BLaER1 treated with 17β-estradiol and CSF1 and Interleukin-3, amounts not matched to agents 10 nM and 100 nM (cell line): Measurements from ENCODE around the gene FHIT.

Experiments used
- H3K27ac ChIP-seq, 11 experiments: shearing (Covaris generic); formaldehyde crosslinking; 2 replicates each; pipeline ENCODE4 v1.8.1; 2022
- H3K27me3 ChIP-seq, 11 experiments: shearing (Covaris generic); formaldehyde crosslinking; 2 replicates each; pipeline ENCODE4 v1.8.1; 2022
- H3K36me3 ChIP-seq, 11 experiments: shearing (Covaris generic); formaldehyde crosslinking; 2 replicates each; pipeline ENCODE4 v1.8.1; 2022
- H3K4me1 ChIP-seq, 10 experiments: shearing (Covaris generic); formaldehyde crosslinking; 2 replicates each; pipeline ENCODE4 v1.8.1; 2022
- H3K4me2 ChIP-seq, 11 experiments: shearing (Covaris generic); formaldehyde crosslinking; 2 replicates each; pipeline ENCODE4 v1.8.1; 2022
- H3K4me3 ChIP-seq, 10 experiments: shearing (Covaris generic); formaldehyde crosslinking; 2 replicates each; pipeline ENCODE4 v1.8.1; 2022
- H3K9ac ChIP-seq, 11 experiments: shearing (Covaris generic); formaldehyde crosslinking; 2 replicates each; pipeline ENCODE4 v1.8.1; 2022
- H3K9me3 ChIP-seq, 11 experiments: shearing (Covaris generic); formaldehyde crosslinking; replicated peaks in 1 of 11; 2 replicates each; pipeline ENCODE4 v1.8.1; 2022
- H4K20me1 ChIP-seq, 11 experiments: shearing (Covaris generic); formaldehyde crosslinking; 2 replicates each; pipeline ENCODE4 v1.8.1; 2022
- Cebpa-rat ChIP-seq, 11 experiments: shearing (Covaris generic); IDR thresholded peaks; 2 replicates each; pipeline ENCODE4 v1.8.1; 2022

FHIT gene

DNA sequence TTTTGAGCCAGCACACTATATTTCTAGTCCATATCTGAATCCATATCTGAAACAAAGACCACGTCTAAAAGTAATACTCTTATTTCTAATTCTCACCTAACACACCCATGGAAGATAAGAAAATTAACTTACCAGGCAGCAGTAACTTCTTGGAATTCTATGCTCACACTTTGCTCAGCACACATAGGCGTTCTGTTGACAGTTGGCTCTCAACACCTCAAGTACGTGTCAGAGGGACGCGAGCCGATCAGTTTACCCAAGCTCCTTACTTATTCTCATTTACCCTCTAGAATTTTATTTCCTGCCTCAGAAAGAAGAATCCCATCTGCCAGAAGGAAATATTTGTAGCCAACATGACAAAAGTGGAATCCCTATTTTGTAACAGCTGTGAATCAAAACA, 911.9 kb downstream of the FHIT start:
- peaks cover 3 to 34% (median 22%) of the 10 kb centered on the region in 10 experiments; a peak in 18 of 20 replicates for H3K4me1 ChIP-seq
- TF ChIP-seq Cebpa-rat (IDR thresholded peaks at IDR 0.05): no peak

DNA sequence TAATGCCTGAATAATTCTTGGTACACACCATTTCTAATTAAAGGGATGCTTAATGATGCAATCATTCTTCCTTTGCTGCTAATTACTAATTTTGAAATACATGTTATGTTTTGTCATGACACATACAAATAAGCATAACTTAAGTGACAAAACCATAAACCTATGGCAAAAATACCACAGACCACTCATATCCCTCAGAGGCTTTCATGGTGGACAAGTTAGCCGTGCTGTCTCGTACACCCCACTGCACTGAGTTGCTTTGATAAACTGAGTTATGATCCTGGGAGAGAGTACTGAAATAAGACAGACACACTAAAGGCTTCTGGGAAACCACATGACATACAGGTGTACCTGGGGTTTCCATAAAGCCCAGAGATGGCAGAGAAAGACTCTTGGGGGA, 913.8 kb downstream of the FHIT start:
- Histone ChIP-seq H4K20me1 (no peaks in the 10 kb centered on the region), H3K9me3 (peaks cover 0 to 28% (median 5%) of the 10 kb centered on the region in 11 experiments; a peak in 10 of 22 replicates), H3K27me3 (no peaks in the 10 kb centered on the region), H3K9ac (no peak overlapping the region), H3K4me2 (peak overlapping the region in 9 of 11 experiments; percentile 1 to 62 (median 17); a peak in 14 of 22 replicates), H3K4me3 (no peak overlapping the region), H3K4me1 (peaks cover 17 to 53% (median 40%) of the 10 kb centered on the region in 10 experiments), H3K36me3 (no peaks in the 10 kb centered on the region; a peak in 1 of 22 replicates), H3K27ac (peak overlapping the region in 8 of 11 experiments; percentile 4 to 91 (median 46); a peak in 15 of 22 replicates)
- TF ChIP-seq Cebpa-rat (IDR thresholded peaks at IDR 0.05): no peak

More for the DNA sequence above, 911.9 kb downstream of the FHIT start:
- no peak overlapping the region for H3K4me2 ChIP-seq
- H3K4me3 ChIP-seq: no peak overlapping the region
- no peaks in the 10 kb centered on the region for H4K20me1 ChIP-seq
- no peak overlapping the region for H3K9ac ChIP-seq
- H3K9me3 ChIP-seq: peaks cover 0 to 18% (median 0%) of the 10 kb centered on the region in 11 experiments; a peak in 5 of 22 replicates
- H3K27me3 ChIP-seq: no peaks in the 10 kb centered on the region
- no peaks in the 10 kb centered on the region for H3K36me3 ChIP-seq
- 0 out of 22 replicates have a peak overlapping the region, but pooled peaks of 1 of the 11 experiments have one; percentile 8 for H3K27ac ChIP-seq

DNA sequence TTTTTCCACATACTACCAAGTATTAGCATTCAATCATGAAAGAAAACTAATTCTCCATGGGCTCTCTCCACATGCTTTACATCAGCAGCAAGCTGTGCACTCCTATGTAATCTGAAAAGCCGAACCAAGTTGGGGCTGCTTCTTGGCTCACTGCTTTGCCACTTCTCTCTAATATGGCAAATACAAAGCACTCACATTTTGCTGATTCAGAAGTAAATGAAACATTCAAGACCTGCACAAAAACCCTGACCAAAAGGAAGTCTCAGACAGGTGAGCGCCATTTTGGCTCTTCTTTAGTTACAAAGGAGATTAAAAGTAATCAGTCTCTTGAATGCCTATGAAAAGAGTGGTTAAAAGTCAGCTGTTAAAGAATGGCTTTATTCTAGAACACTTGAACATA, 915.2 kb downstream of the FHIT start:
- peak overlapping the region in 4 of 11 experiments; percentile 30 to 62 (median 37); a peak in 3 of 22 replicates for H3K4me2 ChIP-seq
- no peaks in the 10 kb centered on the region; a peak in 1 of 22 replicates for H3K36me3 ChIP-seq
- no peak overlapping the region for H3K4me3 ChIP-seq
- H3K9me3 ChIP-seq: peaks cover 0 to 41% (median 13%) of the 10 kb centered on the region in 11 experiments; a peak in 14 of 22 replicates
- no peaks in the 10 kb centered on the region for H4K20me1 ChIP-seq
- H3K9ac ChIP-seq: no peak overlapping the region
- no peak for TF ChIP-seq Cebpa-rat (IDR thresholded peaks at IDR 0.05)
- peak overlapping the region in 8 of 11 experiments; percentile 3 to 91 (median 38); a peak in 12 of 22 replicates for H3K27ac ChIP-seq
- H3K4me1 ChIP-seq: peaks cover 17 to 65% (median 47%) of the 10 kb centered on the region in 10 experiments
- H3K27me3 ChIP-seq: no peaks in the 10 kb centered on the region

DNA sequence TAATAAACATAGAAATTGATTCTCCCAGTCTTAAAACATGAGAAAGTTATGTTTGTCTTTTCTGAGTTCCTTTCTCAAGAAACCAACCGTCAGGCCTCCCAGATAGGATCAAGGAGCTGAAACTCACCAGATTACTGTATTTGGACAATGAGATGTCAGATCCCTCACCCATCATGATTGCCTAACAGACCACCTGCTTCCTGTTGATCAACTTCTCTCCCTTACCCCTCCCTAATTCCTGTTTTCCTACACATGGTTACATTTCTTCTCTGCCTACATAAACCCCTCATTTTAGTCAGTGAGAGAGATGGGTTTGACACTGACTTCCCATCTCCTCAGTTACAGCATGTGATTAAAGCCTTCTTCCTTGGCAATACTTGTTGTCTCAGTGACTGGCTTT, 917.5 kb downstream of the FHIT start:
- peak overlapping the region; percentile 33 to 57 (median 45); a peak in 20 of 22 replicates for H3K4me2 ChIP-seq
- TF ChIP-seq Cebpa-rat (IDR thresholded peaks at IDR 0.05): peak in 9 of 11 experiments; percentile 36 to 92 (median 73); a peak in 15 of 22 replicates
- H3K36me3 ChIP-seq: no peaks in the 10 kb centered on the region; a peak in 1 of 22 replicates
- H3K9ac ChIP-seq: peak overlapping the region in 8 of 11 experiments; percentile 17 to 73 (median 63); a peak in 15 of 22 replicates
- H3K9me3 ChIP-seq: peaks cover 0 to 41% (median 16%) of the 10 kb centered on the region in 11 experiments; a peak in 14 of 22 replicates
- H4K20me1 ChIP-seq: no peaks in the 10 kb centered on the region
- no peak overlapping the region for H3K4me3 ChIP-seq
- peak overlapping the region in 10 of 11 experiments; percentile 43 to 91 (median 86); a peak in 20 of 22 replicates for H3K27ac ChIP-seq
- H3K4me1 ChIP-seq: peaks cover 17 to 76% (median 54%) of the 10 kb centered on the region in 10 experiments
- no peaks in the 10 kb centered on the region for H3K27me3 ChIP-seq

DNA sequence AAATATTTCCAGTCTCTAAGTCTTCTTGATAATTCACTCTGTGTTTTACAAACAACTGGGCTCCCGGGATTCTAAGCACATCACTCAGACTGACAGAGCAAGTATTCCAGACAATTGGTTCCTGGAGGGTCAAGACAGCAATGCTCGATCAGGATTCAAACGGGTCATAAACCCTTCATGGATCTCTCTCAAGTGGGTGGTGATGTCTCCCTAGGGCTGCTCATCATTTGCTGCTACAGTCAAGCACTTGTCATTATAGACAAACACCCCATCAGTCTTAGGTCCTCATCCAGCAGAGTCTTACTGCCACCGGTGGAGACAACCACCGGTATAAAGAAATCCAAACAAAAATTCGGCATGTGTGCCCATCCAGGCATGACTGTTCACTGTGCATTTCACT, 921.1 kb downstream of the FHIT start:
- H3K9ac ChIP-seq: no peak overlapping the region
- H3K27me3 ChIP-seq: no peaks in the 10 kb centered on the region
- no peaks in the 10 kb centered on the region for H4K20me1 ChIP-seq
- H3K36me3 ChIP-seq: no peaks in the 10 kb centered on the region; a peak in 1 of 22 replicates
- TF ChIP-seq Cebpa-rat (IDR thresholded peaks at IDR 0.05): no peak
- peaks cover 0 to 32% (median 12%) of the 10 kb centered on the region in 11 experiments; a peak in 13 of 22 replicates for H3K9me3 ChIP-seq
- H3K4me2 ChIP-seq: peak overlapping the region in 5 of 11 experiments; percentile 14 to 57 (median 43); a peak in 10 of 22 replicates
- H3K27ac ChIP-seq: peak overlapping the region in 7 of 11 experiments; percentile 7 to 91 (median 90); a peak in 7 of 22 replicates
- peaks cover 17 to 55% (median 43%) of the 10 kb centered on the region in 10 experiments for H3K4me1 ChIP-seq
- no peak overlapping the region for H3K4me3 ChIP-seq

DNA sequence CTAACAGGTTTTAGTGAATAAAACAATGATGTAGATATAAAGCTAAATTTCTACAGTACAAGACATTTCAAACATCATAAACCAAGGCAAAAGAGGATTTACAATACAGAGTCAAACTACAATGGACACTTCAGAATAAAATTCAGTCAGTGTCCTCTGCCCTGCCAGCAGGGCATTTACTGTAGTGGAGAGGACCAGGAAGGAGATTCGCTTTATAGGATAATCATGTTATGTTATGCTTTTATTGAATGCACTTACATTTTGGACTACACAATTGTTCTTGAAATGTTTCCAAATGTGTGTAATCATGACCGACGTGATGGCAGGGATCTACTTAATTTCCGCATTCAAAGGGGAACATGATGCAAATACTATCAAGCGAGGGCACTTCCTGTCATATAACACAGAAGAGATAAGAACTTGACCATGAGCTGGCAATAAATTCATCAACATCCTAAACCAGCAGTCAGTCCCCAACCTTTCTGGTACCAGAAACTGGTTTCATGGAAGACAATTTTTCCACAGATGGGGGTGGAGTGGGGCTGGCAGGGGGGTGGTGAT, 925.6 kb downstream of the FHIT start:
- Histone ChIP-seq H3K4me1 (peaks cover 0 to 16% (median 8%) of the 10 kb centered on the region in 10 experiments; a peak in 12 of 20 replicates), H4K20me1 (no peaks in the 10 kb centered on the region), H3K9me3 (peaks cover 0 to 6% (median 0%) of the 10 kb centered on the region in 11 experiments; a peak in 2 of 22 replicates), H3K4me2 (no peak overlapping the region), H3K36me3 (no peaks in the 10 kb centered on the region), H3K9ac (no peak overlapping the region), H3K27me3 (no peaks in the 10 kb centered on the region), H3K4me3 (no peak overlapping the region), H3K27ac (no peak overlapping the region)
- TF ChIP-seq Cebpa-rat (IDR thresholded peaks at IDR 0.05): no peak

DNA sequence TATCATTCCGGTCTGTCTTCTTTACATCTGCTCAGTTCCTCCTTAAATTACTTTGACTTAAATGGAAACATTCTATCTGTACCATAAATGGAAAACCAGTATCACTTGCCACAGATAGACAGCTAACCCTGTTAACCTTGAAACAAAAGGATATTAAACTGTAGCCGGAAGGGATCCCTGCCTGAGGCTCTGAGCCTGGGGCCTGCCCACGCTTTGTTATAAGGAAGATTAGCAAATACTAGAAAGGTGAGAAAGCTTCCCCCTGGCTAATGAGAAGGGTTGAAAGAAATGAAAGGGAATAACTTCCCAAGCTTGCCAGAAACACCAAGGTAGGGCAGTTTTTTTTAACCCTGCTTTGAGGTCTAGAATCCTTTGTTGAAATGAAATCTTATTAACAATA, 927.6 kb downstream of the FHIT start:
- Histone ChIP-seq H3K9ac (no peak overlapping the region), H3K27me3 (no peaks in the 10 kb centered on the region), H4K20me1 (no peaks in the 10 kb centered on the region), H3K4me2 (no peak overlapping the region), H3K4me1 (peaks cover 0 to 10% (median 2%) of the 10 kb centered on the region in 10 experiments; a peak in 3 of 20 replicates), H3K36me3 (no peaks in the 10 kb centered on the region), H3K4me3 (no peak overlapping the region), H3K27ac (no peak overlapping the region), H3K9me3 (peaks cover 0 to 6% (median 0%) of the 10 kb centered on the region in 11 experiments; a peak in 2 of 22 replicates)
- TF ChIP-seq Cebpa-rat (IDR thresholded peaks at IDR 0.05): no peak

DNA sequence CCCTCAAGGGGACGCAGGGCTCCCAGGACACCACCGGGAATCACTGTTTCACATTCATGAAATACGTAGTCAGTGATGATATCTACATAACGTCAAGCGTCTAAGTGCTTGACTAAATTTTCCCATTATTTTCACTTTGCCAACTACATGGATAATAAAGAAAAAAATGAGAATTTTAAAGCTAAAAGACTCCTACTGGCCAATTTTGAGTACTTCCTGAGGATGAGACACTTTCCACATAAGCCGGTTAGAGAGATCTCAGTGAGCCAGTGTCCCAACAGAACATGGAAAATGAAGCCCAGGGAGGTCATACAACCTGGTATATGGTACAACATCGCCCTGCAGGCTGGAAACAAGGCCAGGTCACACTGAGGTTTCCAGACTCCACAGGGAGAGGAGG, 928.1 kb downstream of the FHIT start:
- no peak for TF ChIP-seq Cebpa-rat (IDR thresholded peaks at IDR 0.05)
- Histone ChIP-seq H3K27ac (no peak overlapping the region), H3K9ac (no peak overlapping the region), H3K9me3 (peaks cover 0 to 1% (median 0%) of the 10 kb centered on the region in 11 experiments; a peak in 2 of 22 replicates), H3K36me3 (no peaks in the 10 kb centered on the region), H3K4me1 (peaks cover 0 to 10% (median 2%) of the 10 kb centered on the region in 10 experiments; a peak in 3 of 20 replicates), H3K4me3 (no peak overlapping the region), H3K4me2 (no peak overlapping the region), H3K27me3 (no peaks in the 10 kb centered on the region), H4K20me1 (no peaks in the 10 kb centered on the region)

DNA sequence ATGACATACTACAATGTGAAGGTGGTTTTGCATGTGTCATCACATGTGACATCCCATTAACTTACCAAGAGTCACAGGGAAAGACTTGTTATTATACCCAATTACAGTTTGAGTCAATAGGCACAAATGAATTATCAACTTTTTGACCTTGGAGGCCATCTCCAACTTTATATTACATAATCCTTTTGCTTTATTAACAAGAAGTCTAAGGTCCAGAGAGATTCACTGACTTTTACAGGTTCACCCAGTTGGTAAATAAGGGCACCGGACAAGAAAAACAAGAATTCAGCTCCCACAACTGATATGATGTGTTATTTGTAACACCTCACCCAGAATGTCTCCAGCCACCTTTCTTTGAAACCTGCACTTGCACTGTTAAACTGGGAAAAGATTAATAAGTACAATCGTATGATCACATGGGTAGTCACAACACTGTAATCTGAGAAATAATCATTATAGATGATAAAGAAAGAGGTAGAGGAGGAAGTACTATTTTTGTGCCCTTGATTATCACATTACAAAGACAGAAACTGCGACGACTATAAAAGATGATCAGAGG, 928.9 kb downstream of the FHIT start:
- TF ChIP-seq Cebpa-rat (IDR thresholded peaks at IDR 0.05): no peak
- Histone ChIP-seq H4K20me1 (no peaks in the 10 kb centered on the region), H3K27me3 (no peaks in the 10 kb centered on the region), H3K4me3 (no peak overlapping the region), H3K4me2 (no peak overlapping the region), H3K9ac (no peak overlapping the region), H3K9me3 (no peaks in the 10 kb centered on the region; a peak in 1 of 22 replicates), H3K27ac (no peak overlapping the region), H3K36me3 (no peaks in the 10 kb centered on the region), H3K4me1 (peaks cover 0 to 10% (median 2%) of the 10 kb centered on the region in 10 experiments; a peak in 3 of 20 replicates)
